GM19193 (cell line): ENCODE measurements around the gene SSX2.
"Not testable (repeated sequence)": the region's sequence is repeated elsewhere in the genome, so short reads cannot be mapped to it uniquely, and the experiment has no call there.

Experiments
- POLR2A ChIP-seq: IDR thresholded peaks from 4 replicates; pipeline ENCODE4 v1.6.1; 2011; ENCODE audit not compliant: insufficient read depth, insufficient read length; ENCODE audit errors: extremely low read depth

The SSX2 gene, protein sequence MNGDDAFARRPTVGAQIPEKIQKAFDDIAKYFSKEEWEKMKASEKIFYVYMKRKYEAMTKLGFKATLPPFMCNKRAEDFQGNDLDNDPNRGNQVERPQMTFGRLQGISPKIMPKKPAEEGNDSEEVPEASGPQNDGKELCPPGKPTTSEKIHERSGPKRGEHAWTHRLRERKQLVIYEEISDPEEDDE

DNA sequence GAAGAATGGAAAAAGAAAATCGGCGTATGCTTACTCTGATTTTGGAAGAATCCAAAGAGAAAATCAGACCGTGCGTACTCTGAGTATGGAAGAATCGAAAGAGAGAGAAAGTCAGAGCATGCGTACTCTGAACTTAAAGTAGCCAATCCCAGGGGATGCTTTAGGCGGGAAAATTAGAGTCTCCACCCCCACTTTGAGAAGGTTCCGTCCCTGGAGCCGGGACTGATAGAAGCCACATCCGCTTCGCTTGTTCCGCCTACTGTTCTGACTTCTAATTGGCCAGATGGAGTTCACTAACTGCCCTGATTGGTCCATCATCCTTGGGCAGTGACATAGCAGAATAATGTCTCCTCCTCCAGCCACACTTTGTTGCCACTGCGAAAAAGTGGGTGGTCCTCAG, at the start of gene SSX2:
SSX2 (minus strand) TSS at position 101 of the 400 bp plus-strand sequence. CDS start 1,429 bp downstream, outside the sequence.
- not testable (repeated sequence) for TF ChIP-seq POLR2A

DNA sequence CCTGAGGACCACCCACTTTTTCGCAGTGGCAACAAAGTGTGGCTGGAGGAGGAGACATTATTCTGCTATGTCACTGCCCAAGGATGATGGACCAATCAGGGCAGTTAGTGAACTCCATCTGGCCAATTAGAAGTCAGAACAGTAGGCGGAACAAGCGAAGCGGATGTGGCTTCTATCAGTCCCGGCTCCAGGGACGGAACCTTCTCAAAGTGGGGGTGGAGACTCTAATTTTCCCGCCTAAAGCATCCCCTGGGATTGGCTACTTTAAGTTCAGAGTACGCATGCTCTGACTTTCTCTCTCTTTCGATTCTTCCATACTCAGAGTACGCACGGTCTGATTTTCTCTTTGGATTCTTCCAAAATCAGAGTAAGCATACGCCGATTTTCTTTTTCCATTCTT, 44.0 kb upstream of the SSX2 start, which contains the start of gene SSX2B:
SSX2B (plus strand) TSS at position 301 of the 400 bp plus-strand sequence. CDS start 1,429 bp downstream, outside the sequence.
- not testable (repeated sequence) for TF ChIP-seq POLR2A

- TF ChIP-seq POLR2A: not testable (repeated sequence)
Observed at GRCh38 chrX:52654800-52655199, 52.2 kb downstream of the SSX2 start, which contains the start of gene SSX7. SSX7 (minus strand) TSS chrX:52654900; CDS start chrX:52653472, 1,428 bp downstream.
